ENCODE data around the gene HOXA2.
A peak's percentile ranks its signal among the peaks of the same experiment; 100 is the strongest.

The HOXA2 gene

GRCh38 chr7:27098578-27099451 is 3.7 kb downstream of the HOXA2 start:
- Histone ChIP-seq H3K27ac (ENCODE audit: low read depth, low read length) (no peak overlapping the region), H3K4me2 (ENCODE audit: low read depth, low read length, poor library complexity, severe bottlenecking) (no peak overlapping the region), H3K4me3 (ENCODE audit: insufficient read depth, low read length, poor library complexity, severe bottlenecking) (no peak overlapping the region), H3K9me2 (replicated peaks; ENCODE audit: insufficient read depth, low read length) (no peaks in the 10 kb centered on the region), H3K9ac (ENCODE audit: low read length) (no peak overlapping the region), H3K9me3 (ENCODE audit: insufficient read depth, low read length) (no peaks in the 10 kb centered on the region), H3K27me3 (ENCODE audit: low read length) (no peaks in the 10 kb centered on the region), H3K36me3 (ENCODE audit: low read length) (no peaks in the 10 kb centered on the region), H4K20me1 (ENCODE audit: low read depth, low read length) (no peaks in the 10 kb centered on the region), H3K79me2 (ENCODE audit: insufficient read depth, low read length) (peaks cover 18% of the 10 kb centered on the region), H3F3A (ENCODE audit: insufficient read depth) (peaks cover 18% of the 10 kb centered on the region; the same call in 1 of the 2 replicates), H2AFZ (ENCODE audit: low read depth, low read length, severe bottlenecking) (no peak overlapping the region)
- no peak for TF ChIP-seq EZH2phosphoT487 (conservative IDR thresholded peaks at IDR 0.05; ENCODE audit: low read length)
- no peak for TF ChIP-seq CTCF (IDR thresholded peaks at IDR 0.05; ENCODE audit: insufficient read depth, low read length, poor library complexity, severe bottlenecking)

- peaks cover 18% of the 10 kb centered on the region; the same call in 1 of the 2 replicates for H3F3A ChIP-seq (ENCODE audit: insufficient read depth)
- H3K27ac ChIP-seq (ENCODE audit: low read depth, low read length): no peak overlapping the region
- no peaks in the 10 kb centered on the region for H4K20me1 ChIP-seq (ENCODE audit: low read depth, low read length)
- H3K9me2 ChIP-seq (replicated peaks; ENCODE audit: insufficient read depth, low read length): no peaks in the 10 kb centered on the region
- no peaks in the 10 kb centered on the region for H3K27me3 ChIP-seq (ENCODE audit: low read length)
- H3K9me3 ChIP-seq (ENCODE audit: insufficient read depth, low read length): no peaks in the 10 kb centered on the region
- H3K4me3 ChIP-seq (ENCODE audit: insufficient read depth, low read length, poor library complexity, severe bottlenecking): no peak overlapping the region
- peaks cover 18% of the 10 kb centered on the region for H3K79me2 ChIP-seq (ENCODE audit: insufficient read depth, low read length)
- H3K36me3 ChIP-seq (ENCODE audit: low read length): no peaks in the 10 kb centered on the region
- no peak for TF ChIP-seq EZH2phosphoT487 (conservative IDR thresholded peaks at IDR 0.05; ENCODE audit: low read length)
- TF ChIP-seq CTCF (IDR thresholded peaks at IDR 0.05; ENCODE audit: insufficient read depth, low read length, poor library complexity, severe bottlenecking): no peak
- H3K4me2 ChIP-seq (ENCODE audit: low read depth, low read length, poor library complexity, severe bottlenecking): peak overlapping the region; percentile 79
- peak overlapping the region; percentile 69; the same call in 1 of the 2 replicates for H3K9ac ChIP-seq (ENCODE audit: low read length)
- no peak overlapping the region for H2AFZ ChIP-seq (ENCODE audit: low read depth, low read length, severe bottlenecking)
These were observed 4.6 kb downstream of the HOXA2 start for GRCh38 chr7:27097686-27098577.

GRCh38 chr7:27096768-27097514 is 5.5 kb downstream of the HOXA2 start:
- Histone ChIP-seq H3K4me3 (ENCODE audit: insufficient read depth, low read length, poor library complexity, severe bottlenecking) (peak overlapping the region; percentile 72), H3K9me2 (replicated peaks; ENCODE audit: insufficient read depth, low read length) (no peaks in the 10 kb centered on the region), H3K9ac (ENCODE audit: low read length) (peak overlapping the region; percentile 69), H4K20me1 (ENCODE audit: low read depth, low read length) (no peaks in the 10 kb centered on the region), H3K4me2 (ENCODE audit: low read depth, low read length, poor library complexity, severe bottlenecking) (peak overlapping the region; percentile 79), H3K27ac (ENCODE audit: low read depth, low read length) (peak overlapping the region; percentile 60; the same call in 1 of the 2 replicates), H3K27me3 (ENCODE audit: low read length) (no peaks in the 10 kb centered on the region), H3K36me3 (ENCODE audit: low read length) (no peaks in the 10 kb centered on the region), H2AFZ (ENCODE audit: low read depth, low read length, severe bottlenecking) (peak overlapping the region; percentile 77), H3F3A (ENCODE audit: insufficient read depth) (peaks cover 18% of the 10 kb centered on the region; the same call in 1 of the 2 replicates), H3K9me3 (ENCODE audit: insufficient read depth, low read length) (no peaks in the 10 kb centered on the region), H3K79me2 (ENCODE audit: insufficient read depth, low read length) (peaks cover 18% of the 10 kb centered on the region)
- TF ChIP-seq CTCF (IDR thresholded peaks at IDR 0.05; ENCODE audit: insufficient read depth, low read length, poor library complexity, severe bottlenecking) (no peak), EZH2phosphoT487 (conservative IDR thresholded peaks at IDR 0.05; ENCODE audit: low read length) (no peak)

Measured in SU-DHL-6 (cell line).